Inferior parietal cortex (tissue), 1 donor: Measurements from ENCODE around the gene UBE2F.

Source experiments
- DNase-seq: peaks from one replicate; pipeline ENCODE4 v3.0.0-alpha.2; 2016; ENCODE audit errors: extremely low spot score

The UBE2F gene, protein sequence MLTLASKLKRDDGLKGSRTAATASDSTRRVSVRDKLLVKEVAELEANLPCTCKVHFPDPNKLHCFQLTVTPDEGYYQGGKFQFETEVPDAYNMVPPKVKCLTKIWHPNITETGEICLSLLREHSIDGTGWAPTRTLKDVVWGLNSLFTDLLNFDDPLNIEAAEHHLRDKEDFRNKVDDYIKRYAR

DNA sequence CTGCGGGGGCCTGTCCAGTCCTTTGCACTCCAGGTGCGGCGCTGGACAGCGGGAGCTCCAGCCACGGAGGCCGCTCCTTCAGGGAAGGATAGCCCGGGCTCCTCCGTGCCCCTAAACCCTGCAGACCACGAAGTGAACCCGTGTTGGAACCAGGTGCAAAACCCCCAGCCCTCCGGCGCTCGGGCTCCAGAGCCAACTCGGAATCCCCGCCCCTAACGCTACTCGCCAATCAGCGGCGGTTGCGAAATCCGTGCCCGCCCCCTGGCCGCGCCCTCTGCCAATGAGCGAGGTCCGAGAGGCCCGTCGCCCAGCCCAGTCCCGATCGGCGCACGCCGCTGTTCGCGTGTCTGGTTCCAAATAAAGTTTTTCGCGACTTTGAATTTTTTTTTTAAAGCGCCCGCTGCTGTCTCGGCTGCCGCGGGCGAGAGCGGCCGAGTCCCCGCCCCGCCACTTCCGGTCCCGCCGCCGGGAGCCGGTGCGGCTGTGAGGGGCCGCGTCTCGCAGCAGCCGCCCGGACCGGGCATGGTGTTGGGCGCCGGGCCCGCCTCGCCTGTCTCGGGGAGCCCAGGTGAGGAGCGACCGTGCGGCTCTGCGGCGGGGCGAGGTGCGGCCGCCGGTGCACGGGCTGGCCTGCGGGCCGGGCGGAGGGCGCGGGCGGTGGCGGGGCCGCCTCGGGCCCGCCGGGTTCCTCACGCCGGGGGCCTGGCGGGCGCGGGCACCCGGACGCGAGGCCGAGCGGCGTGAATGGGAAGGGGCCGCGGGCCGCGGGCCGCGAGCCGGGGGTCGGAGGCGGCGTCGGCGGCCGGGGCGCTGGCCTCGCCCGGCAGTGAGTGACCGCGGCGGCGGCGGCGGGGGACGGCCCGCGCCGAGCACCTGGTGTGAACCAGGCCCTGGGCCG is at the start of gene UBE2F:
Gene UBE2F, plus strand, starts transcription at position 450 of the 898 bp plus-strand sequence. CDS start 6,094 bp downstream, outside the sequence.
- peak; percentile 98 for DNase-seq

DNA sequence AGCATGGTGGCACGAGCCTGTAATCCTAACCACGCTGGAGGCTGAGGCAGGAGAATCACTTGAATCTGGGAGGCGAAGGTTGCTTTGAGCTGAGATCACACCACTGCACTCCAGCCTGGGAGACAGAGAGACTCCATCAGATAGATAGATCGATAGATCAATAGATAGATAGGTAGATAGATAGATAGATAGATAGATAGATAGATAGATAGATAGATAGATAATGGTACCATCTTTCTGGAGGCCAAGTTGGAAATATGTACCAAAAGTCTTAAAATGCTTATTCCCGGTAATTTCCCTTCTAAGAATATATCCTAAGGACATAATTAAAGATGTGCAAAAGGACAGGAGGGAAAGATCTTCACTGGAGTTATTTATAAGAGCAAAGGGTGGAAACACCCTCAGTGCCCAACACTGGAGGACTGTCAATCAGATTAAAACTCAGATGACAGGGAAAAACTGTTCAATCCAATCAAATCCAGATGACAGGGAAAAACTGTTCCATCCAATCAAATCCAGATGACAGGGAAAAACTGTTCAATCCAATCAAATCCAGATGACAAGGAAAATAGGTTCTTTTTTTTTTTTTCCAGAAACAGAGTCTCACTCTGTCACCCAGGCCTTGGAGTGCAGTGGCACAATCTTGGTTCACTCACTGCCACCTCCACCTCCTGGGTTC is 49.0 kb upstream of the UBE2F start:
- no peak for DNase-seq

DNA sequence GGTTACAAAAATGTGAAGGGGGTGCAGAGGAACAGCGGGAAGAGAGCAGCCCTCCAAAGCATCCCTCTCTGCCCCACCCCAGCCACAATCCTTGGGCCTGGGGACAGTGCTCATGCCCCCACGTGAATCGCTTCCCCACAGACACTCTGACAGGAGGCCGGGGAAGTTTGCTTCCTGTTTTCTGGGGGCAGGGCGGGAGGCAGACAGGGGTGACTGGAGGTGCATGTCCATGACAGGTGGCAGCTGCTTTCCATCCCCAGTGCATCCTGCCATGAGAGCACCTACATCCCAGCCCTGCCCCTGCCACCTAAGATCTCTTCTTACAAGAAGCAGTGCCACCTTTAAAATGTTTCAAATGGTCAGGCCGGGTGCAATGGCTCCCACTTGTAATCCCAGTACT is 47.2 kb upstream of the UBE2F start:
- DNase-seq: no peak

DNA sequence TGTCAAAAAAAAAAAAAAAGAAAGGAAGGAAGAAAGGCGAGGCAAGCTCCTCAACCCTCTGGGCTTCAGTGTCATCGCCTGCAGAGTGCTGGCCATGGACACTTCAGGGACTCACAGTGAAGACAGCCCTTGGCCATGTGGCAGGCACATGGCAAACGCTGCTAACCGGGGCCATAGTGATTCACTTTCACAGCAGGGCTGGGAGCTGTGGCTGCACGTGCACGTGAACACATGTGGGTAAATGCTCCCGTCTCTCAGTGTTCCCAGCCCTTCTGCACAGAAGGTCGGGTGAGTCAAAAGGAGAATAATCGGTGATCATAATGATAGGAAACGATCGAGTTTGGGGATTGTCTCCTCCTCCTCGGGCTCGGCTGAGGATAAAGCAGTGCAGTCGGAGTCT is 46.1 kb upstream of the UBE2F start:
- no peak for DNase-seq

DNA sequence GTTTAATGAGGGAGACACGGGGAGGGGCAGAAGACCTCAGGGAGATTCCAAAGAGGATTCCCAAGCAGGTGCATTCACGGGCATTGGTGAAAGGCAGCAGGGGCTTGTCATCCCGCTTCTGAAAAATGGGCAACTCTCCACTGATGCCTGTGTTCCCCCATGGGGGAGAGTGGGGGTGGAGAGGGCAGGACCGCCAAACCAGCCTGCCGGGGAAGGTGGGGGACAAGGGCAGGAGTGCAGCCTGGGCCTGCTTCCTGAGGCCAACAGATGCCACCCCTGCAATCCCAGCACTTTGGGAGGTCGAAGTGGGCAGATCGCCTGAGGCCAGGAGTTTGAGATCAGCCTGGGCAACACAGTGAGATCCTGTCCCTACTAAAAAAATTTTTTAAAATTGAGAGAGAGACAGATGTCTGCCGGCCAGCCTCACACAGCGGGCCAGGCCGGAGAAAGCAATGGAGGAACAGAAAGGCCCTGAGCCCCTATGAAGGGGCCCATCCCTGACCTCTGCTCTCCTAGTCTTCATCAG is 44.8 kb upstream of the UBE2F start:
- no peak for DNase-seq

DNA sequence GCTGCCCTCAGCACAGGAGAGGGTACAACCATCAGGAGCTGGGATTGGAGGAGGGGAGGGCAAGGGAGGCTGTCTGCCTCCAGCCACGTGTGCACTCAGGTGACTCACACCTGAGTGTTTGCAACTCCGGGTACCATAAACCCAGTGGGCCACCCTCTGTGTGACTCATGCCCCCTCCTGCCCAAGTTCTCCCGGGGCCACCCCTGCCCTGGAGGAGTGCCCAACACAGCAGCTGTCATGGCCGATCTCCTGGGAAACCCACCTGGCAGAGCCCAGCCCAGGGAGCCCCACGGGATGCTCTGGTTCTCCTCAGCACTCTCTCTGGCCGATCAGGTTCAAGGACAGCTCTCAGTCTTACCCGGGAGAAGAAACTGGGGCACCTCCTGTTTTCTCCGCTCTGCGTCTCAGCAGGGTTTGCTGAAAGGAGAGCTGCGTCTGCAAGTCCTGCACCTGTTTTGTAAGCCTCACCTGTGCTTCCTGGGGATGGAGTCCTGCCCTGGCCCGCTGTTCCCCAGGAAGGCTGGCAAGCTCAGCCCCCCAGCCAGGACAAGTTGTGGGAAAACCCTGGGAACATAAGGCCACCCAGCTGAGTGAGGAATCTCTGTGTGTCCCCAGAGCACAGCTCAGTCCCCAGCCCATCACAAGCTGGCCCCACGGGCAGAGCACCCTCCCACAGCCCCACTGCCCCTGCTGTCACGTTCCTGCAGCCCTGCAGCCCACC is 44.0 kb upstream of the UBE2F start:
- no peak for DNase-seq

DNA sequence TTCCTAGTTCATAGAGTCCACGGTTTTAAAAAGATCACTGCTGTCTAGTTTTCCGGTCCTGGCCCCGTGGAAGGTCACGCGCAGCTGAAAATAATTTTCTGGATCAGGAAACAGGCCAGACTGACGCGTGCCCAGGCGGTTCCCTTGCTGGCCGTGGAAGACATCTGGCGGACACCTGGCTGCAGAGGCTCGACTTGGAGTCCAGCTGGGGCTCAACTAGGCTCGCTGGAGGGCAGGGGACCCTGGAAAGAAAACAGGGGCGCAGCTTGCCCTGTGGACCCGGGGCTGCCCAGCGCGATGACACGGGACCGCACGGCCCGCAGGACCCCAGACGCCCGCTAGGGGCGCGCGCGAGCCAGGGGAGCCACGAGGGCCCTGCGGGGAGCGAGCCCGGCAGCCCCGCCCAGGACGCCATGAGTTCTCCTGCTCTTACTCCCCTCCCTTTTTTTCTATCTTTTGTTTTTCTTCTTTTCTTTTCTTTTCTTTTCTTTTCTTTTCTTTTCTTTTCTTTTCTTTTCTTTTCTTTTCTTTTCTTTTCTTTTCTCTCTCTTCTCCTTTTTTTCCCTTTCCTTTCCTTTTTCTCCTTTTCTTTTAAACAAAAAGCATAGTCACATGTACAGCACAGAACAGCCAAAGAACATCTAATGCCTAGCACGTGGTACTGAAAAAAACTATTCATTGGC is 43.2 kb upstream of the UBE2F start:
- no peak for DNase-seq

DNA sequence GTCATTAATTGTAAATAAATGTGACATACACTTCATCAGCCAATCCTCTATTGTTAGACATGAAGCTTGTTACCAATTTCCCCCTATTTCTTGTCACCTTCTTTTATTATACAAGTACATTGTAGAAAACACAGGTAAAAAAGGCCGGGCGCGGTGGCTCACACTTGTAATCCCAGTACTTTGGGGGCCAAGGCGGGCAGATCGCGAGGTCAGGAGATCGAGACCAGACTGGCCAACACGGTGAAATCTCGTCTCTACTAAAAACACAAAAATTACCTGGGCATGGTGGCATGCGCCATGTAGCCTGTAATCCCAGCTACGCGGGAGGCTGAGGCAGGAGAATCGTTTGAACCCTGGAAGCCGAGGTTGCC is 42.7 kb upstream of the UBE2F start:
- no peak for DNase-seq

DNA sequence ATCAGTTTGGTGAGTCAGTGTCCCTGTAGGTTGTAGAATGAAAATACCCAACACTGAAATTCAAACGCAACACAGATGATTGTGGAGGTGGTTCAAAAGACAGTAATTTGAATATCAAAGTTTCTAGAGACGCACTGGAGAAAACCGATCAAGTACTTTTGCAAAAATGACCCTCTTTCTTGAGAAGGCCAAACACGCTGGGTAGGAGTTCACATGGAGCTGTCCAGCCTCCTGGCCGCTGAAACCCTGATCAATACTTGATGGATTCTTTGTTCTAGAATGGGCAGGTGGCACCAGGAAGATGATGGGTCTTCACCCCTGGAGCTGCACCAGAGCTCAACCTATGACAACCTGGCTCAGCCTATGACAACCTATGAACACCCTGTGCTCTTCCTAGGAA is 39.7 kb upstream of the UBE2F start:
- DNase-seq: peak; percentile 24

DNA sequence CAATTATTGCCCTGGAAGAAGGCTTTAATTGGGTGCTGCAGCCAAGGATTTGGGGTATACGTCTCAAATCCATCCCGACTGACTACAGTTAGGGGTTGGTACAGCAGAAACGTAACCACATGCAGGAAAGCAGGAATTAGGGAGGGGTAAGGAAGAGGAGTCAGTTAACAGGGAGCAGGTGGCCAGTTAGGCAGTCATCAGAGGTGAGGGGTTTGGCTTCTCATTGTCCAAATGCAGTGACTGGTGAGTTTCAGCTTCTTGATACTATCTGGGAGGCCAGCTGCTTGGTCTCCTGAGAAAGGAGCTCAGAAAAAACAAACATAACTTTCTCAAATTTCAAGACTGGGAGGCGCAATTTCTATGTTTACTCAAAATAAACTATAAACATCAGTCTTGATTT is 38.8 kb upstream of the UBE2F start:
- DNase-seq: no peak

DNA sequence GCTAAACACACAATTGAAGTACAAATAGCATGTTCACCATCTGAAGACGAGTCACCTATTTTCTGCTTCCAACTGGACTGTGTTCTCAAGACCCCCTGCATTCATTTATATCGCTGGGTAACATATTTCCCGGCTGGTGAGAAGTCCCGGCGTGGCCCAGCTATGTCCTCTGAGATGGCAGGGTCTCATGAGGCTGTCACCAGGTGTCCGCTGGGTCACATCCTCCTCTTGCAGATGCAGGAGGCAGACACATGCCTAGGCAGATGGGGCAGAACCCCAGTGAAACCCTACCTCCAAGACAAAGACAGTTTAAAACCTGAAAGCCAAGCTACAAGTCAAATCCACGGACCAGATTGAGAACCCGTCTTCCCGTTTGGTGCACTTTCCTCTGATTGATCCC is 36.8 kb upstream of the UBE2F start:
- DNase-seq: no peak

DNA sequence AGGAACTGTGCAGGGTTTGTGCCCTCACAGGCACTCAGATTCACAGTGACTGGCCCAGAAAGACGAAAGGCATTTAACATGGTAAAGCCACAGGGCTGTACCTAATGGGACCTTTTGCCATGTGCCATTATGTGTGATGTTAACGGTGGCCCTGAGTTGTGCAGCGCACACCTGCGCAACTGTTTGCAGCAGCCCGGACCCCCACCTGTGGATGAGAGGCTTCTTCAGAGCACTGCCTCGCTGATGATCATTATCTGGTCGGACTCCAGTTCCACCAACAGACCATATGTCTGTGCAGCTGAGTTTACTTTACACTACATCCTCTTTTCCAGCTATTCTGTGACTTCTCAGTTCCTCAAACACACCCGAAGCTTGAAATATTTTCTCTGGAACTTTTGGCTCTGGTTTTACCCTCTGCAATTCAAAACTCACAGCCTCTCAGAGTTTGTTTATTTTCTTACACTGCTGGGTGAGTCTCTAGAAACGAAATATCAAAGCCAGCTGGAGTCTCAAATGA is 35.6 kb upstream of the UBE2F start:
- peak; percentile 61 for DNase-seq

DNA sequence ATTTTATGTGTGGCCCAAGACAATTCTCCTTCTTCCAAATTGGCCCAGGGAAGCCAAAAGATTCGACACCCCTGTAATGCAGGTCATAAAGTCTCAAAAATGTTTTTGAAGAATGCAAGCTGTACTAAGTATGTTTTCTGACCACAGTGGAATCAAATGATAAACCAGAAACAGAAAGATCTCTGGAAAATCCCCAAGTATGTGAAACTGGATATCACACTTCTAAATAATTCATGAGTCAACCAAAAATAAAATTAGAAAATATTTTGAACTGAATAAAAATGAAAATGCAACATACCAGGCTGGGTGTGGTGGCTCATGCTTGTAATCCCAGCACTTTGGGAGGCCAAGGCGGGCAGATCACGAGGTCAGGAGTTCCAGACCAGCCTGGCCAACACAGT is 34.1 kb upstream of the UBE2F start:
- no peak for DNase-seq

DNA sequence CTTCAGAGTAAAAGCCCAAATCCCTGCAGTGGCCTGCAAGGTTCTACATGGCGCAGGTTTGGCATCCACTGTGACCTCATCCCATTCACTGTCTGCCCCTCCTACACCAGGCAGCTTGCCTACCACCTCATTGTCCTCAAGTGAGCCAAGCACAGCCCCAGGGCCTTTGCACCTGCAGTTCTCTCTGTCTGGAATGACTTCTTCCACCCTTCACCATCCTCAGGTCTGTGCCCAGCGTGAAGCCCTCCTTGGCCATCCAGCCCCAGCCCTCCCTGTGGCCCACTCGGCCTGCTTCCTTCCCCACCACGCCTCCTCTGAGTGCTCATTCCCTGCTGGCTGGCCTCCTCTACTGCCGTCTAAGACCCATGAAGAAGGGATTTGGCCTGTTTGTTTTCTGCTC is 32.6 kb upstream of the UBE2F start:
- DNase-seq: no peak

DNA sequence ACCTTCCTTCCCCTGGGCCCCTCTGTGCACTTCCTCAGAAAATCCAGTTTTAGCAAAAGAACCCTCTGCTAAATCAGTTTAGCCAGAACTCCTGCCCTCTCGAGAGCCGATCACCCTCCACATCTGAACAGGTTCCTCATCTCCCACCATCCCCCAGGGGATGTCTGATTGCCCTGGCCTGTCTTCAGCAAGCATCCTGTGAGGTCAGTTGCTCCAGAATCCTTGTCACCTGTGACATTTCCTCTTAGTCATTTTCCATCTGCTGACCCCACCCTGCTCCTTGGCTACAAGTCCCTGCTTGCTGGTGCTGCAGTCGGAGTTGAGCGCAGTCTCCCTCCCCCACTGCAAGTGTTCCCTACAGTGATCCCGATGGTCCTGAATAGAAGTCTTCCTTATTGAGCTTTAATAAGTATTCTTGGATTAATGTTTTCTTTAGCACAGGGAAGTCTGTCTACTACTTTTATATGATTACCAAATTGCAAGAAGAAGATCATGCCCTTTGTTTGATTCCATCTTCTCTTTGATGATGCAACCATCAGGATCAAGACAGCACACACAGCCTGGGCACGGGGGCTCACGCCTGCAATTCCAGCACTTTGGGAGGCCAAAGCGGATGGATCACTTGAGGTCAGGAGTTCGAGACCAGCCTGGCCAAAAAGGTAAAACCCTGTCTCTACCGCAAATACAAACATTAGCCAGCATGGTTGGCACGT is 30.9 kb upstream of the UBE2F start:
- no peak for DNase-seq

DNA sequence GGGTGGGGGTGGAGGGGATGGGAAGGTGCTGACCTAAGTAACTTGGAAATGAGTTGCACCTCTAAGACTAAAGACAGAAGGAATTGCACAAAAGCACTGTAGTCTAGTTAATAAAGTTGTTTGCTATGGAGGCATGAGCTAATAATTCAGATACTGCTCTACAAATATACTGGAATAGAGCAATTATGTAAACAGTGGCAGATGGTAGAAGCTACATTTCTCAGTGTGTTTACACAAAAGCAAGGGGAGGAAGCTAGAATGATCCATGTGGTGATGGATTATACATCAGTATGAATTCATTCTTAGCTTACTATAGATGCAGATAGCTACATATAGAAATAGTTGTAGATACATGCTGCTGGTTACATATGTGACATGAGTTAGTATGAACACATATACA is 27.6 kb upstream of the UBE2F start:
- no peak for DNase-seq

DNA sequence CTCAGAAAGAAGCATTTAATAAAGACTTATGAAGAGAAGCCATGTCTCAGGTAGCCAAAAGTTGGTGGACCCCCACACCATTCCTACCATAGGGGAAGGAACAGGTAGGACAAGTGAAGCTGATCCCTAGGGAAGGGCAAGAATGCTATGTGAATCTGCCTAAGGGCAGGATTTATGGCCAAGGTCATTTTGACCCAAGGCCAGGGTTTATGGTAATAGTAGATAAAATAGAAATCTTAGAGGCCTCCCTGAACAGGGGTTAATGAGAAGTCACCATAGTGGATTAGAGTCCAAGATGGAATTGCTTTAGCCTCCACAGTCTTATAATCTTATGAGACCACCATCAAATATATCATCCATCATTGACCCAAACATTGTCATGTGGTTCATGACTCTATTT is 26.0 kb upstream of the UBE2F start:
- no peak for DNase-seq

DNA sequence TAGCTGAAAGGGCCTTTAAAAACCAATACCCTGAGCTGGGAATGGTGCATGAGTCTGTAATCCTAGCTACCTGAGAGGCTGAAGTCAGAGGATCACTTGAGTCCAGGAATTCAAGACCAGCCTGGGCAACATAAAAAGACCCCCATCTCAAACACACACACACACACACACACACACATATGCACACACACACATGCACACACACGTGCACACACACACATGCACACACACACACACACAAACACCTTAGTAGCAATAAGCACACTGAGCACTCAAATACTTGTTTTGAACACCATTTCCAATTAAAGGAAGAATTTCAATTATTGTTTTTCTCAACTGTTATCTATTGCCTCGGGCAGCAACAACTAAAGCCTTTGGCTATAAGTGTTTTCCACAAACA is 25.6 kb upstream of the UBE2F start:
- no peak for DNase-seq

DNA sequence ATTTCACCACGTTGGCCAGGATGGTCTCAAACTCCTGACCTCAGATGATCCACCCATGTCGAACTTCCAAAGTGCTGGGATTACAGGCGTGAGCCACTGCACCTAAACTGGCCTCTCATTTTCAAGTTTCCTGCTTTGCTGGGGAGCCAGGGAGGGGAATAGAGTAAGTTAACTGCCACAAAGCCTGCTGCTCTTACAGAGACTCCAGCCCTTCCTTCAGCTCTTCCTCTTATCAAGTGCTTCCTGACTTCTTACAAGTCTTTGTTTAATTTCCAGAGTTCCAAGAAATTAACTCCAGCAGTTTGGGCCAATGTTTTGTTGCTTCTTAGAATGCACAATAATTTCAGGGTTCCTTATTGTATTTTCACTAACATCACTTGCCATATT is 24.3 kb upstream of the UBE2F start:
- DNase-seq: no peak

DNA sequence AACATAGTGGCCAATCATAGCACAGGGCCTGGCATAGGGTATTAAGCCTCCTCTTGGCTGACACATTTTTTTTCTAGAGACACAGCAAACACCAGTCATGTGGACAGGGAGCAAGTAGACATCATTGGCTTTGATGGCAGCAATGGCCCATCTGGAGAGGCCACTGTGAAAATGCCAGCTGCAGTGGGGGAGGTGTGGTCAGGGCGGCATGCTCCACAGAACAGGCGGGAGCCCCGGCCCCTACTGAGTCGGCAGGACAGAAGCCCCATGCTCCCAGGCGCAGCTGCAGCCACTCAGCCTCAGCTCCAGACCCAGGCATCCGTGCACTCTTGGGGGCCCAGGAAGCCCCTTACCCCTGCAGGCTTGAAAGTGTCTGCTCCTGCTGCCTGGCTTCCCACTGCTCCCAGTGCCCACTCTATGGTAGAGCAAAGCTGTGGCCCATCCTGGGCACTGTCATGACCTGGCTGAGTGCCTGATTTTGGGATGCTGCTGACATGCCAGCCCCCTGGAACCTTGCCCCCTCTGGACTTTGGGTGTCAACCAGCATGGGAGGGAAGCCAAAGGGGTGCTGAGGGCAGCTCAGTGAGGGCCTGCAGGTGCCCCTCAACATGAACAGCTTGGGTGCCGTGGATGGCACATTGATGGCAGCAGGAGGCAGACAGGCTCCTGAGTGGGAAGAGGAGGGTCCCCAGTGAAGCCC is 23.3 kb upstream of the UBE2F start:
- DNase-seq: no peak
